ENCODE results near the gene KLHL29. TPM values are rescaled to one million over a fixed set of nuclear protein-coding genes. Genes with fewer than 3 reads are reported as not detected.

KLHL29 gene
- total and polyA plus RNA-seq, 4 experiments from 2014 or later: 0.24 to 2.4 (median 1.9) TPM; not detected in 1

DNA sequence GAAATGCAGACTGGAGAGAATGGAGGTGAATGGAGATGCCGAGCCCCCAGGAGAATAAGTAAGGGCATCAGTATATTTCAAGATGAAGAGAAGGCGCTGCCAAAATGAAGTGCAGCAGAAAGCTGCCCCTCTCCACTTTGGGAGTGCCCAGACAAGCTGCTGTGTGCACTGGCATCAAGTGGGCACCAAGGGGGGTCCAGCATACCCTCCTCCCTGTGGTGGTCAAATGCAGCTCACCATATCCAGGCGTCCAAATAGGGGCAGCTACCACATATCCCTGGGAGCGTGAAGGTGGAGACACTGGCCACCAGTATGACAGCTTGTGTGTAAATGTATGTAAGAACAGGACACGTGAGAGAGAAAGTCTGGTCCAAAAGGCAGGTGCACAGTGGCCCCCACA, 236.6 kb downstream of the KLHL29 start:
- peaks cover 0 to 21% (median 13%) of the 10 kb centered on the region in 8 donors for H3K9me3 Mint-ChIP-seq
- intact Hi-C loops (cut with micrococcal nuclease): no loop called here

DNA sequence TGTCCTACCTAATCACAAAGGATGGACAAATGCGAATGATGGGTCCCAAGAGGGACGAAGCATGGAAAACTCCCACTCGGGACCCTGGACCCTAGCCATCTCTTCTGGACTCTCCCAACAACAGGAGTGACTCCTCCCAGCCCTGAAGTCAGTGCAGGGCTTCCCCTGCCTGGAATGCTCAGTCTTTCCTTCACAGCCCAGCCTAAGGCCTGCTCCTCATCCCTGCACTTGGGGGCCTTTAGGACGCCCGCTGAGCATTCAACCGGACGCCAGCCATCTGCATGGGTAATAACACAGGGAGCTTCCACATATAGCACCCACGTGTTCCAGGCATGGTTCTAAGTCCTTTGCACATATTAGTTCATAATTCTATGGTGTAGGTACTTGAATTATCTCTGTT, 237.5 kb downstream of the KLHL29 start:
- Histone ChIP-seq H3K27me3 (ENCODE audit: insufficient read depth, low read length) (no peaks in the 10 kb centered on the region), H3K4me3 (ENCODE audit: low read length in 2 of 2) (no peak overlapping the region), H3K36me3 (ENCODE audit: insufficient read depth, low read length) (no peaks in the 10 kb centered on the region), H3K27ac (ENCODE audit: low read depth, low read length) (no peak overlapping the region), H3K9me3 (ENCODE audit: control insufficient read depth in 1 of 2, low read length in 2 of 2) (no peaks in the 10 kb centered on the region), H3K4me1 (ENCODE audit: insufficient read depth, low read length) (no peaks in the 10 kb centered on the region)
- no peak for DNase-seq
- Mint-ChIP-seq H3K36me3 (no peaks in the 10 kb centered on the region), H3K27ac (no peak overlapping the region), H3K4me3 (no peak overlapping the region), H3K27me3 (no peaks in the 10 kb centered on the region), H3K4me1 (no peaks in the 10 kb centered on the region), H3K9me3 (peaks cover 0 to 21% (median 13%) of the 10 kb centered on the region in 8 donors)
- ChIA-PET CTCF (ENCODE audit: partially characterized antibody) (interaction anchor here (1.4 kb wide), 1 partner anchor 8 kb away, joined by 4 read pairs; no protein-coding TSS in a partner anchor), POLR2A (ENCODE audit: partially characterized antibody) (no interaction called here)
- intact Hi-C loops (cut with micrococcal nuclease): no loop called here

More for the DNA sequence above, 236.6 kb downstream of the KLHL29 start:
- Histone ChIP-seq H3K9me3 (ENCODE audit: control insufficient read depth in 1 of 2, low read length in 2 of 2) (no peaks in the 10 kb centered on the region), H3K4me3 (ENCODE audit: low read length in 2 of 2) (no peak overlapping the region), H3K36me3 (ENCODE audit: insufficient read depth, low read length) (no peaks in the 10 kb centered on the region), H3K27me3 (ENCODE audit: insufficient read depth, low read length) (no peaks in the 10 kb centered on the region), H3K27ac (ENCODE audit: low read depth, low read length) (no peak overlapping the region), H3K4me1 (ENCODE audit: insufficient read depth, low read length) (no peaks in the 10 kb centered on the region)
- POLR2A ChIA-PET (ENCODE audit: partially characterized antibody): no interaction called here
- DNase-seq: no peak
- CTCF ChIA-PET (ENCODE audit: partially characterized antibody): no interaction called here
- no peak overlapping the region for H3K27ac Mint-ChIP-seq
- no peaks in the 10 kb centered on the region for H3K27me3 Mint-ChIP-seq
- no peaks in the 10 kb centered on the region for H3K4me1 Mint-ChIP-seq
- H3K4me3 Mint-ChIP-seq: no peak overlapping the region
- no peaks in the 10 kb centered on the region for H3K36me3 Mint-ChIP-seq

DNA sequence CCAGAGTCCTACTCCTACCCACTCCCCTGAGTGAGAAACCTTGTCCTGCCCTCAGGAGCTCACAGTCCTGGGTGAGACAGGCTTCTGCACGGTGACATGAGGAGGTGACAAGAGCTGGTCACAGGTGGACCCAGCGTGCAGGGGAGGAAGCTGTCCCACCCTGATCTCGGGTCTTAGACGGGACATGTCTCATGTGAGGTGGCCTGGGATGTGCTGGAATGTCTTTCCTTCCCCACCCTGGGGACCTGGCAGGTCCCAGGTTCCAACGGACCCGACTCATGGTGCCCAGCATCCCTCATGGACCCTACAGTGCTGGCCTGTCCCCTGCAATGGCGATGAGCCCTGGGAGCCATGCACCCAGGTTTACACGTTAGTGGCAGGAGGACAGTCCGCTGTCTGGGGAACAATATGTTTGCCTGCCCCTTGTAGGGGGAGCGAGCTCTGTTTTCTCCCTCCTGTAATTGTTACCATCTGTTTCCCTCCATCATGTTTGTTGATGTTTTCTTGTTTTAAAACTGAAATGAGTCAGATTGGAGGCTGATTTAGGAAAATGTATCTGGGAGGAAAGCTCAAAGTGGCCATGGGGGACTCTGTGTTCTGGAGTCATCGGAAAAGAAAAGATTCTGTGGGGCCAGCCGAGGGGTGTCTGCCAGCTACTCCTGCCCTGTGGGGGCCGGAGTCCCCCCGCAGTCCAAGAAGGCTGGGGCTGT, 238.1 kb downstream of the KLHL29 start:
- Mint-ChIP-seq H3K4me1 (no peaks in the 10 kb centered on the region), H3K27me3 (no peaks in the 10 kb centered on the region), H3K4me3 (no peak overlapping the region), H3K9me3 (peaks cover 0 to 21% (median 13%) of the 10 kb centered on the region in 8 donors), H3K36me3 (no peaks in the 10 kb centered on the region), H3K27ac (no peak overlapping the region)
- Histone ChIP-seq H3K36me3 (ENCODE audit: insufficient read depth, low read length) (no peaks in the 10 kb centered on the region), H3K4me3 (ENCODE audit: low read length in 2 of 2) (no peak overlapping the region), H3K9me3 (ENCODE audit: control insufficient read depth in 1 of 2, low read length in 2 of 2) (no peaks in the 10 kb centered on the region), H3K27ac (ENCODE audit: low read depth, low read length) (no peak overlapping the region), H3K4me1 (ENCODE audit: insufficient read depth, low read length) (no peaks in the 10 kb centered on the region), H3K27me3 (ENCODE audit: insufficient read depth, low read length) (no peaks in the 10 kb centered on the region)
- no peak for DNase-seq
- intact Hi-C loops (cut with micrococcal nuclease): no loop called here
- ChIA-PET CTCF (ENCODE audit: partially characterized antibody) (interaction anchor here (1.4 kb wide), 1 partner anchor 9 kb away, joined by 4 read pairs; no protein-coding TSS in a partner anchor), POLR2A (ENCODE audit: partially characterized antibody) (no interaction called here)

DNA sequence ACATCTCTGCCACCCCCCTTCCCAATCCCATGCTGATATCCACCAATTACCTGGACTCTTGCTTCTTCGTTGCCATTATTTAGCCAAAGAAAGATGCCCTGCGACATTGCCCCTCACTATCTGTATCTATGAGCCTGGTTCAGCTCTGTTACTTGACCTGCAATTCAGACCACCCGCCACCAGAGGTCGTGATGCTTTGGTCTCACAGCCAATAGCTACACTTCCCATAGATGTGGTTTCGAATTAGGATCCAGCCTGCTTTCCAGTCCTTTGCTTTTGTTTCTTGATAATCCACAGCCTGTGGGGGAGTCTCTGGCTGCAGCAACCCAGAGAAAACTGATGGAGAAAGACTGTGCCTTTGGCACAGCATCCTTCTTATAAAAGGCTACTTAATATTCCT, 239.4 kb downstream of the KLHL29 start:
- Histone ChIP-seq H3K27me3 (ENCODE audit: insufficient read depth, low read length) (no peaks in the 10 kb centered on the region), H3K9me3 (ENCODE audit: control insufficient read depth in 1 of 2, low read length in 2 of 2) (no peaks in the 10 kb centered on the region), H3K4me1 (ENCODE audit: insufficient read depth, low read length) (no peaks in the 10 kb centered on the region), H3K4me3 (ENCODE audit: low read length in 2 of 2) (no peak overlapping the region), H3K27ac (ENCODE audit: low read depth, low read length) (no peak overlapping the region), H3K36me3 (ENCODE audit: insufficient read depth, low read length) (no peaks in the 10 kb centered on the region)
- Mint-ChIP-seq H3K9me3 (peaks cover 0 to 21% (median 13%) of the 10 kb centered on the region in 8 donors), H3K4me3 (no peak overlapping the region), H3K27me3 (no peaks in the 10 kb centered on the region), H3K4me1 (no peaks in the 10 kb centered on the region), H3K36me3 (no peaks in the 10 kb centered on the region), H3K27ac (no peak overlapping the region)
- no peak for DNase-seq
- ChIA-PET CTCF (ENCODE audit: partially characterized antibody) (interaction anchor here (0.7 kb wide), 1 partner anchor 14 kb away, joined by 3 read pairs; no protein-coding TSS in a partner anchor), POLR2A (ENCODE audit: partially characterized antibody) (no interaction called here)
- intact Hi-C loops (cut with micrococcal nuclease): no loop called here

DNA sequence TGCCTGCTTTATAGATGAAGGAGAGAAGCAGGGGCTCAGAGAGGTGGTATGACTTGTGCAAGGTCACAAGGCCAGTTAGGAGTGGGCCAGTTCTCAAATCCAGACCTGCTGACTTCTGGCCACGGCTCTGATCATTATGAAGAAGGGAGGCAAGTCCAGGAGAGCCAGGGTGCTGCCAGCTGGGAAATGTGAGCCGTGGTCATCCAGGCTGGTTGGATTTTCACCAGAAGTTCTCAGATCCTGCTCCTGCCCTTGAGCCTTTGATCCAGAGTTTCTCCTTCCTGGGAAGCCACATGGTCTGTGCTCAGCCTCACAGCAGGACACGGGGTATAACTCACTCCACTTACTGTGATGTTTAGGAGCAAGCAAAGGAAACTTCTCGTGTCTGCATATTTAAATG, 239.9 kb downstream of the KLHL29 start:
- no peaks in the 10 kb centered on the region for H3K4me1 Mint-ChIP-seq
- Histone ChIP-seq H3K9me3 (ENCODE audit: control insufficient read depth in 1 of 2, low read length in 2 of 2) (no peaks in the 10 kb centered on the region), H3K4me1 (ENCODE audit: insufficient read depth, low read length) (no peaks in the 10 kb centered on the region), H3K36me3 (ENCODE audit: insufficient read depth, low read length) (no peaks in the 10 kb centered on the region), H3K27me3 (ENCODE audit: insufficient read depth, low read length) (no peaks in the 10 kb centered on the region), H3K27ac (ENCODE audit: low read depth, low read length) (no peak overlapping the region), H3K4me3 (ENCODE audit: low read length in 2 of 2) (no peak overlapping the region)
- H3K9me3 Mint-ChIP-seq: peaks cover 0 to 21% (median 13%) of the 10 kb centered on the region in 8 donors
- H3K36me3 Mint-ChIP-seq: no peaks in the 10 kb centered on the region
- ChIA-PET CTCF (ENCODE audit: partially characterized antibody) (no interaction called here), POLR2A (ENCODE audit: partially characterized antibody) (no interaction called here)
- no peak overlapping the region for H3K27ac Mint-ChIP-seq
- intact Hi-C loops (cut with micrococcal nuclease): no loop called here
- DNase-seq: no peak
- no peak overlapping the region for H3K4me3 Mint-ChIP-seq
- no peaks in the 10 kb centered on the region for H3K27me3 Mint-ChIP-seq

DNA sequence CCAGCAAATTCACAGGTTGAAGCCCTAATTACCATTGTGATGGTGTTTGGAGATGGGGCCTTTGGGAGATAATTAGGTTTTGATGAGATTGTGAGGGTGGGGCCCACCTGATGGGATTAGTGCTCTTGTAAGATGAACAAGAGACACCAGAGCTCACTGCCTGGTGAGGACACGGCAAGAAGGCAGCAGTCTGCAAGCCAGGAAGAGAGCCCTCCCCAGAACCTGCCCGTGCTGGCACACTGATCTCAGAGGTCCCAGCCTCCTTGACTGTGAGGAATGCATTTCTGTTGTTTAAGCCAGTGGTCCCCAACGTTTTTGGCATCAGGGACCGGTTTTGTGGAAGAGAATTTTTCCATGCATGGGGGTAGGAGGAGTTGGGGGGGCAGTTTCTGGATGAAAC, 240.7 kb downstream of the KLHL29 start:
- CTCF ChIA-PET (ENCODE audit: partially characterized antibody): no interaction called here
- no peaks in the 10 kb centered on the region for H3K4me1 ChIP-seq (ENCODE audit: insufficient read depth, low read length)
- no peaks in the 10 kb centered on the region for H3K9me3 ChIP-seq (ENCODE audit: control insufficient read depth in 1 of 2, low read length in 2 of 2)
- H3K4me1 Mint-ChIP-seq: no peaks in the 10 kb centered on the region
- intact Hi-C loops (cut with micrococcal nuclease): no loop called here
- no peak for DNase-seq
- H3K27ac Mint-ChIP-seq: no peak overlapping the region
- POLR2A ChIA-PET (ENCODE audit: partially characterized antibody): no interaction called here
- H3K9me3 Mint-ChIP-seq: peaks cover 0 to 21% (median 13%) of the 10 kb centered on the region in 8 donors
- H3K4me3 ChIP-seq (ENCODE audit: low read length in 2 of 2): no peak overlapping the region
- no peaks in the 10 kb centered on the region for H3K27me3 Mint-ChIP-seq
- H3K36me3 ChIP-seq (ENCODE audit: insufficient read depth, low read length): no peaks in the 10 kb centered on the region
- H3K27me3 ChIP-seq (ENCODE audit: insufficient read depth, low read length): no peaks in the 10 kb centered on the region
- no peaks in the 10 kb centered on the region for H3K36me3 Mint-ChIP-seq
- no peak overlapping the region for H3K27ac ChIP-seq (ENCODE audit: low read depth, low read length)
- H3K4me3 Mint-ChIP-seq: no peak overlapping the region

DNA sequence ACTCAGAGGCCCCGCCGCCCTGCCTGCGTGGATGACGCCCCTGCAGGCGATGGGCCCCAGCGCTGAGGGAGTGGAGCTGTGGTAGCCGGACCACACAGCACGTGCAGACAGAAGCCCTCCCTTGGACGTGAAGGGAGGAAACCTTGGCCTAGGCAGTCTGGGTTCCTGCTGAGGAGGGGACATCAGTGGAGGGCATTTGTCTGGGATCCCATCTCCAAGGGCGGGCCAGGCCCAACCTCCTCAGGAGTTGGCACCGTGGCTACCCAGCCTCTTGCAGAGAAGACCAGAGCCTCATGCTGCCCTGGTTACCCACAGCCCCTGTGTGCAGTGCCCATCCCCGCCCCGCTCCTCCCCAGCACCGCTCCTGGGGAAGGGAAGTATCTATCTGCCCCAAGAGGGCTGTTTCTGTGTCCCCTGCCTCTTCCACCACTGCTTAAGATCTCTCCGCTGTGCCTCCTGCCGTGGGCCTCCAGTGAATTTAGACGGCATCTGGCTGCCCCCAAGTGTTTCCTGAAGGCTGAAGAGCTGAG, 241.8 kb downstream of the KLHL29 start:
- H3K27me3 Mint-ChIP-seq: no peaks in the 10 kb centered on the region
- H3K27me3 ChIP-seq (ENCODE audit: insufficient read depth, low read length): no peaks in the 10 kb centered on the region
- H3K27ac Mint-ChIP-seq: no peak overlapping the region

More for the DNA sequence above, 241.8 kb downstream of the KLHL29 start:
- Histone ChIP-seq H3K4me1 (ENCODE audit: insufficient read depth, low read length) (no peaks in the 10 kb centered on the region), H3K4me3 (ENCODE audit: low read length in 2 of 2) (no peak overlapping the region), H3K27ac (ENCODE audit: low read depth, low read length) (no peak overlapping the region), H3K36me3 (ENCODE audit: insufficient read depth, low read length) (no peaks in the 10 kb centered on the region), H3K9me3 (ENCODE audit: control insufficient read depth in 1 of 2, low read length in 2 of 2) (no peaks in the 10 kb centered on the region)
- CTCF ChIA-PET (ENCODE audit: partially characterized antibody): no interaction called here
- no peak overlapping the region for H3K4me3 Mint-ChIP-seq
- POLR2A ChIA-PET (ENCODE audit: partially characterized antibody): no interaction called here
- no peaks in the 10 kb centered on the region for H3K4me1 Mint-ChIP-seq
- peaks cover 0 to 21% (median 13%) of the 10 kb centered on the region in 8 donors for H3K9me3 Mint-ChIP-seq
- no peak for DNase-seq
- no peaks in the 10 kb centered on the region for H3K36me3 Mint-ChIP-seq
- intact Hi-C loops (cut with micrococcal nuclease): no loop called here

Measured in CD4-positive, alpha-beta memory T cell (primary cell).